Keratinocyte (primary cell): ENCODE data around the gene MACF1.

Source experiments
- EZH2 ChIP-seq: IDR thresholded peaks from one replicate; pipeline ENCODE4 v1.6.1; 2012; ENCODE audit warnings: inconsistent platforms, mild to moderate bottlenecking, low read length, moderate library complexity
- TF ChIP-seq, protein P1 (sequence below), 3 experiments: IDR thresholded peaks in 1 of 3; conservative IDR thresholded peaks in 1 of 3; optimal IDR thresholded peaks in 1 of 3; 2 replicates in 2 of 3; 3 replicates in 1 of 3; pipeline versions ENCODE3 to v1.5.1; 2011; ENCODE audit warnings: low read length in 3 of 3, mild to moderate bottlenecking in 3 of 3, moderate library complexity in 2 of 3, control low read depth in 1 of 3, inconsistent platforms in 1 of 3; ENCODE audit not compliant: insufficient read depth in 2 of 3; ENCODE audit errors: extremely low read depth in 1 of 3

DNA sequence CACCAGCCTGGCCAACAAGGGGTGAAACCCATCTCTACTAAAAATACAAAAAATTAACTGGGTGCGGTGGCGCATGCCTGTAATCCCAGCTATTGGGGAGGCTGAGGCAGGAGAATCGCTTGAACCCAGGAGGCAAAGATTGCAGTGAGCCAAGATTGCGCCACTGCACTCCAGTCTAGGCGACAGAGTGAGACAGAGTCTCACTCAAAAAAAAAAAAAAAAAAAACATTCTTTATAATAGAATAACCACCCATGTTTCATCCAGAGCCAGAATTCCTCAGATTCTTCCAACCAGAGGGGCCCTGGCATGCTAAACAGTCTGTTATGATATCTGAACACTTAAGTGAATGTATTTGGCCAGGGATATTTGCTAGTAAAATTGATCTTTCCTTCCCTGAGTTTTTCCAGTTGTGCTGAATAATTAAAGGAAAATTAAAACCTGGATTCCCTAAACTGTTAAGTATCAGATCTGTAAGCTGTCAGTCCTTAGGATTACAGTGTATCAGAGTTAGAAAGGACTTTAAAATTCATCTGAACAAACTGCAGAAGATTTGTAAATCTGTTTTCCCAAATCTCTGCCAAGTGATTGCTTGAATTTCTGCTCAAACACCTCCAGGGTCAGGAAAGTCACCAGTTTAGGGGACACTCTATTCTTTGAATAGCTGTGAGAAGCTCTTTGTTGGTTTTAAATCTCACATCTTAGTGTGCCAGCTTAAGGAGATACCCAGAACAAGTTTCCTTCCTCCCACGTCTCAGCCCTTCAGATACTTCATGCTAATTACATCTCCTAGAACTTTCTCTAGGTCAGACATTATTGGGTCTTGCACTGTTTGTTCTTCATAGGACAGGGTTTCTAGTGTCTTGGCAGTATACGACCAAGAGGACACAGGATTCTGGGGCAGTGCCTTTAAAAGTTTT is 202.3 kb downstream of the MACF1 start:
- TF ChIP-seq, protein P1, sequence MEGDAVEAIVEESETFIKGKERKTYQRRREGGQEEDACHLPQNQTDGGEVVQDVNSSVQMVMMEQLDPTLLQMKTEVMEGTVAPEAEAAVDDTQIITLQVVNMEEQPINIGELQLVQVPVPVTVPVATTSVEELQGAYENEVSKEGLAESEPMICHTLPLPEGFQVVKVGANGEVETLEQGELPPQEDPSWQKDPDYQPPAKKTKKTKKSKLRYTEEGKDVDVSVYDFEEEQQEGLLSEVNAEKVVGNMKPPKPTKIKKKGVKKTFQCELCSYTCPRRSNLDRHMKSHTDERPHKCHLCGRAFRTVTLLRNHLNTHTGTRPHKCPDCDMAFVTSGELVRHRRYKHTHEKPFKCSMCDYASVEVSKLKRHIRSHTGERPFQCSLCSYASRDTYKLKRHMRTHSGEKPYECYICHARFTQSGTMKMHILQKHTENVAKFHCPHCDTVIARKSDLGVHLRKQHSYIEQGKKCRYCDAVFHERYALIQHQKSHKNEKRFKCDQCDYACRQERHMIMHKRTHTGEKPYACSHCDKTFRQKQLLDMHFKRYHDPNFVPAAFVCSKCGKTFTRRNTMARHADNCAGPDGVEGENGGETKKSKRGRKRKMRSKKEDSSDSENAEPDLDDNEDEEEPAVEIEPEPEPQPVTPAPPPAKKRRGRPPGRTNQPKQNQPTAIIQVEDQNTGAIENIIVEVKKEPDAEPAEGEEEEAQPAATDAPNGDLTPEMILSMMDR (optimal IDR thresholded peaks at IDR 0.05 in 1 of 3, IDR thresholded peaks at IDR 0.05 in 1 of 3, conservative IDR thresholded peaks at IDR 0.05 in 1 of 3; ENCODE audit: extremely low read depth in 1 of 3, insufficient read depth in 2 of 3, low read length in 3 of 3) = no peak
- no peak for TF ChIP-seq EZH2
